Tongue (tissue), 1 donor: ENCODE measurements around the gene OGDH. TPM values are rescaled to one million over a fixed set of nuclear protein-coding genes. Genes with fewer than 3 reads are reported as not detected.

Experiments
- total RNA-seq: library from RNA; depleted of rRNA; stranded (reverse); fragments of >200 nt; gene quantifications from one replicate; pipeline ENCODE4 v1.2.3, GENCODE V29; 2014

OGDH gene
- total RNA-seq, 1 donor from 2014 or later = 198 TPM

Other genes starting within 250 kb of the OGDH start
- gene NUDCD3, start 116.0 kb upstream of the OGDH start, total RNA-seq = 88.2 TPM
- gene NPC1L1, start 65.3 kb upstream of the OGDH start, total RNA-seq = not detected
- 49.4 TPM for gene DDX56, start 32.7 kb upstream of the OGDH start, total RNA-seq
- 255 TPM for gene TMED4, start 24.4 kb upstream of the OGDH start, total RNA-seq
- 9.6 TPM for gene ZMIZ2, start 142.2 kb downstream of the OGDH start, total RNA-seq
- 1,146 TPM for gene PPIA, start 190.1 kb downstream of the OGDH start, total RNA-seq
- gene H2AZ2, start 241.5 kb downstream of the OGDH start, total RNA-seq = 165 TPM